HG02588 (cell line): ENCODE measurements around the gene GALNTL6.

Experiments used
- ATAC-seq: cut with Tn5 transposase; IDR thresholded peaks from one replicate; pipeline ENCODE4 v1.9.1; 2021; ENCODE audit warnings: mild to moderate bottlenecking, moderate library complexity; ENCODE audit not compliant: unreplicated experiment

The GALNTL6 gene

GRCh38 chr4:172173206-172173605 is 360.0 kb downstream of the GALNTL6 start:
- ATAC-seq: no peak

GRCh38 chr4:172177382-172177781 is 364.2 kb downstream of the GALNTL6 start:
- ATAC-seq: no peak

DNA sequence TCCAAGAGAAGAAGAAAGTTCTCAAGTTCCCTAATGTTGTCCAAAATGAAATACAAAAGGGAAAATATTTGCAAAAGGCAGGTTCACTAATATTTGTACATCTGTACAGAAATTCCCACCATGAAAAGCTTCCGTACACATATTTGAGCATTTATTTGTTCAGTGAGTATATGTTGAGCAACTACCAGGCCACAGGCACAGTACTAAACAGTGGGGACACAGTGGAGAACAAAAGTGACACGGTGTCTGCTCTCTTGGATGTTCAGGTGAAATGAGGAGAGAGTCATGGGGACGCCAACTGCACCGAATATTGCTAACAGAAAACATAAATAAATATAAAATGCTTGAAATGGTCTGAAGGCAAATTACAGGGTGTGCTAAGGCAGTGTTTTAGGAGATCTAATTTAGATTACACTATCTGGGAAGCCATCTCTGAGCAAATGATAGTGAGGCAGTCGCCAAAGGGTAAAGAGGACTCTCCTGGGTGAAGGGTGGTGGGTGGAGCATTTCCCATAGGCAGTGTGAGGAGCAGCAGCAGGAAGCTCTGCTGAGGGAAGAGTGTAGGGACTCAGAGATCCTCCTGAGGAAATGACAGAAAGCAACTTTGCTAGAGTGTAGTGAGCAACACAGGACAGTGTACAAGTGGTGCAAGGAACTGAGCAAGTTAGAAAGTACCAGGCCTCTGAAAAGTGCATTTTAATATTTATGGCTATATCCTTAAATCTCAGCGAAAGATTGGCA is 375.2 kb downstream of the GALNTL6 start:
- no peak for ATAC-seq

DNA sequence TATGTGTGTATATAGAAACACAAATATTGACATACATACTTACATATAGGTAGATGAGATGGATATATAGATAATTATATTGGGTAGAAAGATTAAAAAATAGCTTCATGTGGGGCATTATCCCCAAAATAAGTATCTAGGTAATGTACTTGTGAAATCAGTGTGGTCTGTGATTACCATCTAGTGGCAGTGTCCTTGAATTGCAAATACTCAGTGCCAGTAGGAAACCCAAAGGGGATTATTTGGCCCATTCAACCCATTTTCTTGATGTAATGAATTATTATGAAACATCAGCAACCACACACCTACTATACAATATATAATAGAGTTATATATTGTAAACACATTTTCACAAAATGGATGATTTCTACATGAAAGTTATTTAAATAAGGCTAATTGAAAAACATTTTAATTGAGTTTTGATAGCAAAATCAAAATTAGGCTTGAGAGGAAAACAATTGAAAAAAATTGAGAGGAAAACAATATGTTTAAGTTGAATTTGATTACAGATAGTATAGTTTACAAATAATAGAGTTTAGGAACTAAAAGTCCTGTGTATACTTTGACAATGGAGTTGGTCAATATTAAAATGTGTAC is 389.4 kb downstream of the GALNTL6 start:
- ATAC-seq: no peak

DNA sequence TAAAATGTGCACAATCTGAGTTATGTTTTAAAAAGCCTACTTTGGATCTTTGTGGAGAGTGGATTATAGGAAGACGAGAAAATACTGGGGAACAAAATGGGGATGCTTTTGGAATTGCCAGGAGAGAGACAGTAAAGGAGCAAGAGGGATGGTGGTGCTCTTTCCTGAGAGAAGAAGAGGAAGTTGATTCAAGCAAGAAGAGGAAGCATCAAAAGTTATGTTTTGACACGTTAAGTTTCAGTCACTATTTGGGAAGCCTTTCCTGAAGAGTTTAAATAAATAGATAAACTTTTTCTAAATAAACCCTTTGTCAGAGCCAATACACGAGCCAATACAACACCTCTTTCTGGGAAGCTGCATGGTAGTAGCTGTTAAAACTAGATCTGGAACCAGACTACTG is 394.1 kb downstream of the GALNTL6 start:
- no peak for ATAC-seq

DNA sequence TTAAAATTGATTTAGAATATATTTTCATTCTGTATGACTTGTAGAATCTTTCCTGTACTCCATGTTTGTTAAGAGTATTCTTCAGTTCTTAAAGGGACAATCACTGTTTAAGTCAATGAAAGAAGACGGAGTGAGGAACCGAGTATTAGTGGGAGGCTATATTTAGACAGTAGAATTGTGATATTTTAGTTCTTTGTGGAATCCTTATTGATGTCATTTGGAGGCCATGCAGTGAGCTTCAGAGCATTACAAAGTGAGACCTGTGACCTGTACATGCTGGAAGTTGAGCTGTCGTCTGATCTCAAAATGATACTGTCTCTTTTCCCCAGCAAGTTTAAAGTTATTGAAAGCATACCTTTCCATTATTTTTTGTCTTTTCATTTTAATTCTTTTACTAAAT is 394.7 kb downstream of the GALNTL6 start:
- ATAC-seq: no peak

GRCh38 chr4:172220679-172221078 is 407.5 kb downstream of the GALNTL6 start:
- ATAC-seq: no peak

GRCh38 chr4:172225457-172225856 is 412.3 kb downstream of the GALNTL6 start:
- ATAC-seq: no peak

DNA sequence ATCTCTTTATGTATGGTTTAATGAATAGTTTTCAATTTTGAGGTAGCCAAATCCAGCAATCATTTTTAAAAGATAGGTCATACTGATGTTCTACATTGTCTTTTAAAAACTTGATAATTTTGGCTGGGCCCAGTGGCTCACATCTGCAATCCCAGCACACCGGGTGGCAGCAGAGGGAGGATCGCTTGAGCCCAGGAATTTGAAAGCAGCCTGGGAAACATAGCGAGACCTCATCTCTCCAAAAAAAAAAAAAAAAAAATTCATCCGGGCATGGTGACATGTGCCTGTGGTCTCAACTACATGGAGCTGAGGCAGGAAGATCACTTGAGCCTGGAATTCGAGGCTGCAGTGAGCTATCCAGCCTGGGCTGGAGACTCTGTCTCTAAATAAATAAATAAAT is 419.8 kb downstream of the GALNTL6 start:
- no peak for ATAC-seq

GRCh38 chr4:172243551-172243950 is 430.3 kb downstream of the GALNTL6 start:
- no peak for ATAC-seq

GRCh38 chr4:172245516-172245915 is 432.3 kb downstream of the GALNTL6 start:
- no peak for ATAC-seq

DNA sequence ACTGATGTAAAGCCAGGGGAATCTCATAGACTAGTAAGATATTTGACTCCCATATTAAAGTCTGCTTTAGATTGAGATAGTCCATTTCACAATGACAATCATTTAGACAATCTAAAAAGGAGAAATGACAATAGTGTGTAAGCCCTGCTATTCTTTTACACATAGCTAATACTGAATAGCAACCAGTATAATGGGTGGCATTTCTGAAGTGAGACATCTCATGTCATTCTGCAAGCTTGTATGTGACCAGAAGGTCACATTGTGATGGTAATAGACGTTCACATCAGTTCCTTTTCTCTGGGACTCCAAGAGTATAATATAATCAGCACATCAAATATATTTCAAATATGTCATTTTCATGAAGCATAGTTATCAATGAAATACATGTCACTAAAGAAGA is 440.2 kb downstream of the GALNTL6 start:
- ATAC-seq: no peak

DNA sequence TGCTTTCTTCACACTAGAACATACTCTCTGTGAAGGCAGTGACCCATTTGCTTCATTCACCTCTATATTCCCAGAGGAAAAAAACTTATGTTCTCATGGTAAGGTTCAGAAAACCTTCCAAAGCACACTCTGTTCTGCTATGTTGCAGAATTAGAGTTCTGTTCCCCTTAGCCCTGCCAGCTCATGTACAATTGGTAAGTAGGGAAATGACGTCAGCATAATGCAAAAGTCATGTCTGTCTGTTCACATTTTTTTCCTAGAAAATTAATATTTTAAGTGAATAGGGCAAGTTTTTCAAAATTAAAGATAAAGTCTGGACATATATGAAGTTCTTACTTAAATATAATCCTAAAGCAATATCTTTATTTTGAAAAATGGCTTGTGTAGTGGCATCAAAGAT is 443.6 kb downstream of the GALNTL6 start:
- ATAC-seq: no peak

GRCh38 chr4:172270397-172270796 is 457.2 kb downstream of the GALNTL6 start:
- no peak for ATAC-seq

DNA sequence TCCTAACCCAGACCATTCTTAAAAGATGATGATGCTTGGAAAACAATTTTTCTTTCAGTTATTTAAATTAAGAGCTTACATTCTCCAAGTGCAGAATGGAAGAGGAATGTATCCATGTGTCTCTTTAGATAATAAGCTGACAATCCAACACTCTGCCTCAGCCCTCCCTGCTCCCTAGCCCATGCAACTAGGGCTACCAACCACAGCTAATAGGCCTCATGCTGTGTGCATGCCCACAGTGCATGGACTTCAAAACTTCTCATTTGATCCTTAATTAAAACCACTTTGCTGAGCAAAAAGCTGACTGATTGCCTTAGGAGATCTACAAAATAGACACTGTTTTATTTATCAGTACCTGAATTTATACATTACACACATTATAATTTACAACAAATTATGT is 473.9 kb downstream of the GALNTL6 start:
- no peak for ATAC-seq

- ATAC-seq: no peak
Observed at GRCh38 chr4:172305698-172306097, 492.5 kb downstream of the GALNTL6 start.

DNA sequence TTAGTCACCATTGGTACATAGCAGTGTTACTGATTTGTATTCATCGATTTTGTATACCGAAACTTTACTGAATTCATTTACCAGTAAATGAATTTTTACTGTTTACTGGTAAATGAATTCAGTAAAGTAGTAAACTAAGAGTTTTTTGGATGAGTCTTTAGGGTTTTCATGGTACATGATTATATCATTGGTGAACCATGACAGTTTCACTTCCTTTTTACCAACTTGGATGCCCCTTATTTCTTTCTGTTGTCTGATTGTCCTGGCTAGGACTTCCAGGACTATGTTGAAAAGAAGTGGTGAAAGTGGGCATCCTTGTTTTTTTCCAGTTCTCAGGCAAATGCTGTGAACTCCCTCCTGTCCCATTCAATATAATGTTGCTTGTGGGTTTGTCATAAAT is 494.9 kb downstream of the GALNTL6 start:
- no peak for ATAC-seq

- no peak for ATAC-seq
Observed at GRCh38 chr4:172311682-172312081, 498.5 kb downstream of the GALNTL6 start.

DNA sequence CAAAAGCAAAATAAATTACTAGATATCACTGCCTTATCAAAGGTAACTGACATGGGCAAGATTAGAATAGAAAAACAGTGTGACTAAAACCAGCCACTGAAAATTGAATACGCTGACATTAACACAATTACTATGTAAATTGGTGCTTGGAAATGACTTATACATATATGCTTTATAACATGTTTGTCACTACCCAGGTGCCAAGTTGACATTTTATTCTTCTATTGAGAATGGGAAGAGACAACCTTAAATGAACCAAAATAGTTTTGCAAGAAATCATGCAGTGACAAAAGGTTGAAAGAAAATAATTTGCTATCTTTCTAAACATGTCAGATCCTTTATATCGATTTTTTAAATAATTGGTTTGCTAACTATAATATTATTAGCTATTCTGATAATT is 510.1 kb downstream of the GALNTL6 start:
- ATAC-seq: no peak

DNA sequence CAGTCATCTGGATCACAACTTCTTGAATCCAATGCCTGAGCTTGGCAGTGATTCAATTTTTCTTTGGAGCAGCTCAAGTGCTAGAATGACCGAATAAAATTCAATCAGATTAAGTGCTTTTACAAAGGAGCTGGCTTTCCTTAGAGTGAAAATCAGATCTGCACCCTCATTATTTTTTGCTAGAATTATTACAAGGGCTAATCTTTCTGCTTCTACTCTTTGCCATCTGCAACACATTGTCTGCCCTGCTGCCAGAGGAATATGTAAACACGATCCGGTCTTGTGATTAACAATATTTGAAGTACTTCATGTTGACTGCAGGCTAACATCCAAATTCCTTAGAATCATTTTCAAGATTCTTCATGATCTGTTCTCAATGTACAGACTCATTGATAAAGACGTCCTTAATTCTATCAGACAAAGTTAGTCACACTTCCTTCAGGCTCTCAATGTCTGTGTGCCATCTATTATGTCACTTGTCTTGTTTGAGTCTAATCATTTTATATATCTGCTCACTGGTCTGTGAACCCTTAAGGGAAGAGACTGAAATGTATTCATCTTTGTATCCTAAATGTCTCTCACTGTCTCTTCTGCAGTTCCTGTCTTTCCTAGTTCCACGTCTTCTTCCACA is 531.2 kb downstream of the GALNTL6 start:
- ATAC-seq: no peak

DNA sequence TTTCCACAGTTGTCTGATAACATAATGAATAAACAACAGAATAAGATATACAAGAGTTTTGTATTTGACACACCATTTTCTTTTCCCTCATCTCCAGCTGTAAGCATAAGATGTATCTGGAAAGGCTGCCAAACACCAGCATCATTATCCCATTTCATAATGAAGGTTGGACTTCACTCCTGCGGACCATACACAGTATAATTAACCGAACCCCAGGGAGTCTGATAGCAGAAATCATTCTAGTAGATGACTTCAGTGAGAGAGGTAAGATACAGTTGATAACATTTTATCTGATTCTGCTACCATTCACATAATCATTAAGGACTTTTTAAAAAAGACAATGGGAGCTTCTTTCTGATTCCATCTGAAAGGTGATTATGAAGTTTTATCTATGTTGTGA is 535.2 kb downstream of the GALNTL6 start:
- no peak for ATAC-seq

- no peak for ATAC-seq
Observed at GRCh38 chr4:172352356-172352755, 539.2 kb downstream of the GALNTL6 start.
